Mammary epithelial cell (primary cell): ENCODE measurements around the gene CNTN5.

Experiments used
- EZH2 ChIP-seq: IDR thresholded peaks from 2 replicates; pipeline ENCODE4 v1.6.1; 2012; ENCODE audit warnings: low read length, inconsistent platforms, borderline replicate concordance
- TF ChIP-seq, protein P1 (sequence below), 2 donors: IDR thresholded peaks in 1 of 2; conservative IDR thresholded peaks in 1 of 2; 2 replicates each; pipeline ENCODE4 v1.5.1; 2011 to 2012; ENCODE audit warnings: inconsistent platforms in 2 of 2, low read length in 2 of 2, mild to moderate bottlenecking in 2 of 2, control low read depth in 1 of 2, low read depth in 1 of 2; ENCODE audit not compliant: insufficient read depth in 1 of 2; ENCODE audit errors: extremely low read depth in 1 of 2

DNA sequence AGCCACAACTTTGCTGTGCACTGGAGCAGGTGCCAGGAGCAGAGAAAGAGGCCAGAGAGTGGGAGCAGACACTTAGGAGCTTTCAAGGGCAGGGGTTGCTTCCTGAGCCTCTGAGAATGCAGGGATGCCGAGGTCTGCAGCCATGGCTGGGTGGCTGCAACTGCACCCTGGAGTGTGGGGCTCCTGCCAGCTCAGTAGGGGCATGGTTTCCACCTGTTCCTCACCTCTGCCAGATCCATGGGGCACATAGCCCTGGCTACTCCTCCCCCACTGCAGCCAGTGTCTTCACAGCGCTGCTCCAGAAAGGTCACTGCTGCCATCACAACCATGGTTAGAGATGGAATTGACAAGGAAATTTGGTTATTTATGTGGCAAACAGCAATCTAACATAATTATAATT lies 404.8 kb downstream of the CNTN5 start:
- TF ChIP-seq, protein P1, sequence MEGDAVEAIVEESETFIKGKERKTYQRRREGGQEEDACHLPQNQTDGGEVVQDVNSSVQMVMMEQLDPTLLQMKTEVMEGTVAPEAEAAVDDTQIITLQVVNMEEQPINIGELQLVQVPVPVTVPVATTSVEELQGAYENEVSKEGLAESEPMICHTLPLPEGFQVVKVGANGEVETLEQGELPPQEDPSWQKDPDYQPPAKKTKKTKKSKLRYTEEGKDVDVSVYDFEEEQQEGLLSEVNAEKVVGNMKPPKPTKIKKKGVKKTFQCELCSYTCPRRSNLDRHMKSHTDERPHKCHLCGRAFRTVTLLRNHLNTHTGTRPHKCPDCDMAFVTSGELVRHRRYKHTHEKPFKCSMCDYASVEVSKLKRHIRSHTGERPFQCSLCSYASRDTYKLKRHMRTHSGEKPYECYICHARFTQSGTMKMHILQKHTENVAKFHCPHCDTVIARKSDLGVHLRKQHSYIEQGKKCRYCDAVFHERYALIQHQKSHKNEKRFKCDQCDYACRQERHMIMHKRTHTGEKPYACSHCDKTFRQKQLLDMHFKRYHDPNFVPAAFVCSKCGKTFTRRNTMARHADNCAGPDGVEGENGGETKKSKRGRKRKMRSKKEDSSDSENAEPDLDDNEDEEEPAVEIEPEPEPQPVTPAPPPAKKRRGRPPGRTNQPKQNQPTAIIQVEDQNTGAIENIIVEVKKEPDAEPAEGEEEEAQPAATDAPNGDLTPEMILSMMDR (conservative IDR thresholded peaks at IDR 0.05 in 1 of 2, IDR thresholded peaks at IDR 0.05 in 1 of 2; ENCODE audit: extremely low read depth in 1 of 2, insufficient read depth in 1 of 2, low read depth in 1 of 2, low read length in 2 of 2): no peak
- TF ChIP-seq EZH2: no peak
